CD4-positive, alpha-beta memory T cell (primary cell): ENCODE results near the gene PNO1. TPM values are rescaled to one million over a fixed set of nuclear protein-coding genes. Genes with fewer than 3 reads are reported as not detected.

Experiments used
- CTCF ChIA-PET: fragments of 350-600 bp; sonication (Branson Sonifier 250); formaldehyde crosslinking; loops from one replicate; lab custom pipeline; 2021; ENCODE audit warnings: inconsistent platforms; ENCODE audit not compliant: partially characterized antibody; lab: Charles Lee
- POLR2A ChIA-PET: fragments of 350-600 bp; sonication (Branson Sonifier 250); formaldehyde crosslinking; loops from one replicate; lab custom pipeline; 2021; ENCODE audit not compliant: partially characterized antibody; lab: Charles Lee
- DNase-seq, 5 donors: peaks; one replicate each; pipeline versions ENCODE4 v3.0.0 to v3.0.0-alpha.2; 2020 to 2022; ENCODE audit warnings: mixed read lengths in 1 of 5
- H3K27ac ChIP-seq: one replicate; pipeline ENCODE4 v1.7.0; 2013; ENCODE audit warnings: low read depth, low read length
- H3K27me3 ChIP-seq: 2 replicates; pipeline ENCODE4 v1.7.0; 2013; ENCODE audit warnings: mild to moderate bottlenecking, low read length, moderate library complexity; ENCODE audit not compliant: insufficient read depth
- H3K36me3 ChIP-seq: 2 replicates; pipeline ENCODE4 v1.7.0; 2013; ENCODE audit warnings: mild to moderate bottlenecking, low read length, moderate library complexity; ENCODE audit not compliant: insufficient read depth
- H3K4me1 ChIP-seq: 2 replicates; pipeline ENCODE4 v1.7.0; 2013; ENCODE audit warnings: mild to moderate bottlenecking, low read length, moderate library complexity; ENCODE audit not compliant: insufficient read depth
- H3K4me3 ChIP-seq, 2 donors: one replicate each; pipeline ENCODE4 v1.7.0; 2013; ENCODE audit warnings: low read length in 2 of 2, mild to moderate bottlenecking in 1 of 2
- H3K9me3 ChIP-seq, 2 donors: one replicate each; pipeline ENCODE4 v1.7.0; 2013; ENCODE audit warnings: low read length in 2 of 2, control low read depth in 1 of 2; ENCODE audit not compliant: control insufficient read depth in 1 of 2
- H3K27ac Mint-ChIP-seq, 7 donors: one replicate each; pipeline ENCODE4 v1.8.0; 2020 to 2021; ENCODE audit warnings: mixed read lengths in 7 of 7, mild to moderate bottlenecking in 6 of 7, inconsistent platforms in 3 of 7, moderate library complexity in 3 of 7
- H3K27me3 Mint-ChIP-seq, 2 donors: one replicate each; pipeline ENCODE4 v1.8.0; 2020 to 2021; ENCODE audit warnings: mixed read lengths in 2 of 2
- H3K36me3 Mint-ChIP-seq, 2 donors: one replicate each; pipeline ENCODE4 v1.8.0; 2020 to 2021; ENCODE audit warnings: mixed read lengths in 2 of 2, inconsistent platforms in 1 of 2, mild to moderate bottlenecking in 1 of 2
- H3K4me1 Mint-ChIP-seq, 4 donors: one replicate each; pipeline ENCODE4 v1.8.0; 2020 to 2021; ENCODE audit warnings: mixed read lengths in 4 of 4, mild to moderate bottlenecking in 1 of 4
- H3K4me3 Mint-ChIP-seq, 8 donors: one replicate each; pipeline ENCODE4 v1.8.0; 2020 to 2021; ENCODE audit warnings: mixed read lengths in 8 of 8, mild to moderate bottlenecking in 7 of 8, moderate library complexity in 6 of 8, inconsistent platforms in 3 of 8
- H3K9me3 Mint-ChIP-seq, 8 donors: one replicate each; pipeline ENCODE4 v1.8.0; 2020 to 2021; ENCODE audit warnings: mixed read lengths in 8 of 8, mild to moderate bottlenecking in 5 of 8, inconsistent platforms in 3 of 8, moderate library complexity in 1 of 8
- intact Hi-C: fragments of 100-400 bp; cut with micrococcal nuclease; formaldehyde crosslinking; loops from one replicate; pipeline ENCODE4 v1.15.1; 2023
- polyA plus RNA-seq, 2 donors: library from polyadenylated mRNA; unstranded; fragments of 300-500 nt; fragmentation: Illumina TruSeq; gene quantifications; one replicate each; pipeline ENCODE4 v1.2.3, GENCODE V29; 2021
- total RNA-seq, 2 experiments: library from RNA; stranded (reverse); gene quantifications; one replicate each; pipeline ENCODE4 v1.2.3, GENCODE V29; 2021

The PNO1 gene
- total and polyA plus RNA-seq, 4 experiments from 2014 or later: 8.7 to 26.1 (median 15.1) TPM

GRCh38 chr2:68196120-68196716 lies 38.5 kb downstream of the PNO1 start:
- no peak overlapping the region for H3K4me3 Mint-ChIP-seq
- peak in 4 of 5 donors; percentile 48 to 64 (median 57) for DNase-seq
- no peak overlapping the region for H3K4me3 ChIP-seq
- no peak overlapping the region for H3K27ac ChIP-seq
- intact Hi-C loops: loop anchor here (1.0 to 2.0 kb wide), 3 partner anchors 29 to 86 kb away; no protein-coding TSS in a partner anchor
- no peaks in the 10 kb centered on the region for H3K9me3 Mint-ChIP-seq
- H3K36me3 Mint-ChIP-seq: no peaks in the 10 kb centered on the region
- H3K27ac Mint-ChIP-seq: peak overlapping the region in 4 of 7 donors; percentile 38 to 91 (median 47)
- H3K9me3 ChIP-seq: no peaks in the 10 kb centered on the region
- H3K36me3 ChIP-seq: no peaks in the 10 kb centered on the region
- H3K4me1 ChIP-seq: peaks cover 47% of the 10 kb centered on the region
- H3K27me3 ChIP-seq: no peaks in the 10 kb centered on the region
- H3K4me1 Mint-ChIP-seq: peaks cover 32 to 74% (median 51%) of the 10 kb centered on the region in 4 donors
- no peaks in the 10 kb centered on the region for H3K27me3 Mint-ChIP-seq
- POLR2A ChIA-PET: interaction anchor here (0.6 to 3.8 kb wide), 9 partner anchors 12 to 225 kb away, joined by 3 to 20 read pairs (median 4); partner anchors contain the start of genes PNO1 and PPP3R1
- CTCF ChIA-PET: interaction anchor here (0.7 to 7.6 kb wide), 41 partner anchors 9 to 247 kb away, joined by 3 to 124 read pairs (median 5); partner anchors contain the start of genes PNO1 and PPP3R1

GRCh38 chr2:68200157-68200787 lies 42.6 kb downstream of the PNO1 start:
- H3K4me1 ChIP-seq: peaks cover 63% of the 10 kb centered on the region
- CTCF ChIA-PET: interaction anchor here (1.6 kb wide), 1 partner anchor 25 kb away, joined by 6 read pairs; no protein-coding TSS in a partner anchor

GRCh38 chr2:68203587-68203986 lies 45.9 kb downstream of the PNO1 start:
- peaks cover 83% of the 10 kb centered on the region for H3K4me1 ChIP-seq
- H3K36me3 Mint-ChIP-seq: peaks cover 0 to 8% of the 10 kb centered on the region in 2 donors
- peak overlapping the region; percentile 84 to 92 (median 90) for H3K27ac Mint-ChIP-seq
- no peaks in the 10 kb centered on the region for H3K27me3 Mint-ChIP-seq
- POLR2A ChIA-PET: interaction anchor here (1.2 to 2.0 kb wide), 2 partner anchors 42 to 49 kb away, joined by 3 to 4 read pairs; no protein-coding TSS in a partner anchor
- H3K9me3 Mint-ChIP-seq: no peaks in the 10 kb centered on the region
- peak overlapping the region; percentile 70 to 92 (median 82) for H3K4me3 Mint-ChIP-seq
- H3K4me3 ChIP-seq: peak overlapping the region in 1 of 2 donors; percentile 20
- DNase-seq: peak in 3 of 5 donors; percentile 19 to 35 (median 27)
- no peaks in the 10 kb centered on the region for H3K9me3 ChIP-seq
- H3K4me1 Mint-ChIP-seq: peaks cover 54 to 84% (median 69%) of the 10 kb centered on the region in 4 donors
- CTCF ChIA-PET: interaction anchor here (1.1 to 2.1 kb wide), 4 partner anchors 12 to 24 kb away, joined by 3 to 6 read pairs (median 3); no protein-coding TSS in a partner anchor
- H3K36me3 ChIP-seq: no peaks in the 10 kb centered on the region
- intact Hi-C loops: no loop called here
- no peaks in the 10 kb centered on the region for H3K27me3 ChIP-seq
- H3K27ac ChIP-seq: peak overlapping the region; percentile 45

More at GRCh38 chr2:68200157-68200787, 42.6 kb downstream of the PNO1 start:
- Histone ChIP-seq H3K27ac (no peak overlapping the region), H3K4me3 (no peak overlapping the region), H3K27me3 (no peaks in the 10 kb centered on the region), H3K36me3 (no peaks in the 10 kb centered on the region), H3K9me3 (no peaks in the 10 kb centered on the region)
- Mint-ChIP-seq H3K9me3 (no peaks in the 10 kb centered on the region), H3K36me3 (peaks cover 0 to 5% of the 10 kb centered on the region in 2 donors), H3K4me3 (peak overlapping the region in 2 of 8 donors; percentile 46 to 70), H3K4me1 (peaks cover 38 to 75% (median 56%) of the 10 kb centered on the region in 4 donors), H3K27ac (peak overlapping the region in 5 of 7 donors; percentile 31 to 84 (median 78)), H3K27me3 (no peaks in the 10 kb centered on the region)
- POLR2A ChIA-PET: no interaction called here
- no peak for DNase-seq
- intact Hi-C loops: no loop called here

DNA sequence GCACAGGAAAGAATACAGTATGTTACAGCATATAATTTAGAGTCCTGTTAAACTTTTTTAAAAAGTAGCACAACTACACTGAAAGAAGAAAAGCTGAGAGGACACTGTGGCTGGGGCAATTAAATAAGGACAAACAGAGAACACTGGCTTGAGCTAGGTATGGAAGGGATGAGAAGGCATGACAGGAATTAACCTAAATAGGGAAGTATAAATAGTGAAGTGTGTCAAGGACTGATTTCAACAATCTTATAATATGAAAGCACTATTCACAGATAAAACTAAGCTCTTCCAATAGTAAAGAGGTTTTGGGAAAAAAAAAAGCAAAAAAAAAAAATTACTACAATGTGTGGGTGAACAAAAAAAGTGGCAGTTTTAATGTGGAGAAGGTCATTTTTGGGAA lies 49.1 kb downstream of the PNO1 start:
- no peaks in the 10 kb centered on the region for H3K27me3 Mint-ChIP-seq
- H3K9me3 Mint-ChIP-seq: no peaks in the 10 kb centered on the region
- peak overlapping the region in 6 of 8 donors; percentile 10 to 83 (median 38) for H3K4me3 Mint-ChIP-seq
- Histone ChIP-seq H3K9me3 (no peaks in the 10 kb centered on the region), H3K27ac (no peak overlapping the region), H3K4me1 (peaks cover 69% of the 10 kb centered on the region), H3K27me3 (no peaks in the 10 kb centered on the region), H3K4me3 (no peak overlapping the region), H3K36me3 (peaks cover 5% of the 10 kb centered on the region)
- ChIA-PET POLR2A (no interaction called here), CTCF (interaction anchor here (1.2 to 2.7 kb wide), 5 partner anchors 9 to 76 kb away, joined by 5 to 23 read pairs (median 6); no protein-coding TSS in a partner anchor)
- no peak for DNase-seq
- peak overlapping the region; percentile 11 to 79 (median 54) for H3K27ac Mint-ChIP-seq
- H3K4me1 Mint-ChIP-seq: peaks cover 51 to 78% (median 64%) of the 10 kb centered on the region in 4 donors
- H3K36me3 Mint-ChIP-seq: peaks cover 14 to 24% of the 10 kb centered on the region in 2 donors
- intact Hi-C loops: no loop called here

GRCh38 chr2:68214381-68214780 lies 56.7 kb downstream of the PNO1 start:
- ChIA-PET CTCF (interaction anchor here (1.1 to 2.1 kb wide), 2 partner anchors 11 to 18 kb away, joined by 3 to 7 read pairs; no protein-coding TSS in a partner anchor), POLR2A (no interaction called here)
- Histone ChIP-seq H3K4me1 (peaks cover 59% of the 10 kb centered on the region), H3K9me3 (no peaks in the 10 kb centered on the region), H3K4me3 (no peak overlapping the region), H3K36me3 (peaks cover 21% of the 10 kb centered on the region), H3K27me3 (no peaks in the 10 kb centered on the region), H3K27ac (no peak overlapping the region)
- intact Hi-C loops: no loop called here
- Mint-ChIP-seq H3K27me3 (no peaks in the 10 kb centered on the region), H3K4me3 (peak overlapping the region in 3 of 8 donors; percentile 3 to 28 (median 17)), H3K9me3 (no peaks in the 10 kb centered on the region), H3K36me3 (peaks cover 18 to 60% of the 10 kb centered on the region in 2 donors), H3K27ac (peak overlapping the region in 5 of 7 donors; percentile 30 to 67 (median 39)), H3K4me1 (peaks cover 50 to 82% (median 66%) of the 10 kb centered on the region in 4 donors)
- no peak for DNase-seq

GRCh38 chr2:68216454-68217310 lies 59.0 kb downstream of the PNO1 start:
- Histone ChIP-seq H3K27me3 (no peaks in the 10 kb centered on the region), H3K4me3 (no peak overlapping the region), H3K36me3 (peaks cover 17% of the 10 kb centered on the region), H3K27ac (no peak overlapping the region), H3K9me3 (no peaks in the 10 kb centered on the region), H3K4me1 (peaks cover 77% of the 10 kb centered on the region)
- peaks cover 51 to 90% (median 71%) of the 10 kb centered on the region in 4 donors for H3K4me1 Mint-ChIP-seq
- intact Hi-C loops: no loop called here
- peak overlapping the region in 5 of 7 donors; percentile 9 to 77 (median 28) for H3K27ac Mint-ChIP-seq
- POLR2A ChIA-PET: interaction anchor here (1.2 kb wide), 1 partner anchor 20 kb away, joined by 4 read pairs; no protein-coding TSS in a partner anchor
- no peaks in the 10 kb centered on the region for H3K27me3 Mint-ChIP-seq
- peak overlapping the region in 1 of 8 donors; percentile 73 for H3K4me3 Mint-ChIP-seq
- H3K36me3 Mint-ChIP-seq: peaks cover 9 to 50% of the 10 kb centered on the region in 2 donors
- H3K9me3 Mint-ChIP-seq: peaks cover 0 to 2% (median 0%) of the 10 kb centered on the region in 8 donors
- no peak for DNase-seq
- CTCF ChIA-PET: interaction anchor here (1.0 to 3.3 kb wide), 5 partner anchors 9 to 68 kb away, joined by 3 to 20 read pairs (median 3); no protein-coding TSS in a partner anchor
